ENCODE data around the gene MYO5B. TPM values are rescaled to one million over a fixed set of nuclear protein-coding genes. Genes with fewer than 3 reads are reported as not detected.

Gene MYO5B
- total and polyA plus RNA-seq, 8 donors: 9.0 to 25.5 (median 12.1) TPM

DNA sequence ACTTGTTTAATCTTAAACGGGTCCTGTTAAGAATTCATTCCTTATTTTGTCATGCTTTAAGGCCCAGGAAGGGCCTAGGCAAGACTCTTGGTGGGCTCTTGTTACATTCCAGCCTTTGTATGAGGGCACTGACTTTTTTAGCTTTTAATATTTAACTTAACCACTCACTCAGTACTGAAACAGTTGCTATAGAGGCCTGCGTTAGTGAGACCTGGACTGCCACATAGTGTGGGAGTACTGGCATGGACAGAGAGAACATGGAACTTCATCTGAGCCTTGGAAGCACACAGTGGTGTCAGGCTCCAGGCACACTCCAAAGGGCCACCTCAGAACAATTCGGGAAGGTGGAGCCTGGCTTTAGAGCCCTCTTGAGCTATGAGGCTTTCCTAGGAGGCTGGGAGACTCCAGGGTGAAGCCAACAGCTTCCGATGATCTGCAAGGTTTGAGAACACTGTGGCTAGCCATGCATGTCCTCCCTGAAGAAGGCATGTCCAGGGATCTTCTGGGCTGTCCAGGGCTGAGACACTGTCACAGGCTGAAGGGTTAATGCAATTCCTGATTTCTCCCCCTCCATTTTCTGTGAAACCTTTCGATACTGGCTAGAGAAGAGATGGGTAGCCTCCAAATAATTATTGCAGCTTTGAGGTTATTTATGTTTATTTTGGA lies 226.2 kb downstream of the MYO5B start:
- Histone ChIP-seq H3K36me3 (no peaks in the 10 kb centered on the region), H3K9me3 (no peaks in the 10 kb centered on the region), H3K4me1 (no peaks in the 10 kb centered on the region), H3K27ac (no peak overlapping the region), H3K4me3 (no peak overlapping the region), H3K27me3 (peaks cover 0 to 2% of the 10 kb centered on the region in 2 donors)
- TF ChIP-seq, protein P1, sequence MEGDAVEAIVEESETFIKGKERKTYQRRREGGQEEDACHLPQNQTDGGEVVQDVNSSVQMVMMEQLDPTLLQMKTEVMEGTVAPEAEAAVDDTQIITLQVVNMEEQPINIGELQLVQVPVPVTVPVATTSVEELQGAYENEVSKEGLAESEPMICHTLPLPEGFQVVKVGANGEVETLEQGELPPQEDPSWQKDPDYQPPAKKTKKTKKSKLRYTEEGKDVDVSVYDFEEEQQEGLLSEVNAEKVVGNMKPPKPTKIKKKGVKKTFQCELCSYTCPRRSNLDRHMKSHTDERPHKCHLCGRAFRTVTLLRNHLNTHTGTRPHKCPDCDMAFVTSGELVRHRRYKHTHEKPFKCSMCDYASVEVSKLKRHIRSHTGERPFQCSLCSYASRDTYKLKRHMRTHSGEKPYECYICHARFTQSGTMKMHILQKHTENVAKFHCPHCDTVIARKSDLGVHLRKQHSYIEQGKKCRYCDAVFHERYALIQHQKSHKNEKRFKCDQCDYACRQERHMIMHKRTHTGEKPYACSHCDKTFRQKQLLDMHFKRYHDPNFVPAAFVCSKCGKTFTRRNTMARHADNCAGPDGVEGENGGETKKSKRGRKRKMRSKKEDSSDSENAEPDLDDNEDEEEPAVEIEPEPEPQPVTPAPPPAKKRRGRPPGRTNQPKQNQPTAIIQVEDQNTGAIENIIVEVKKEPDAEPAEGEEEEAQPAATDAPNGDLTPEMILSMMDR (IDR thresholded peaks at IDR 0.05): no peak
- ATAC-seq (no peak), DNase-seq (no peak)
- intact Hi-C loops (cut with DNase I): no loop called here

DNA sequence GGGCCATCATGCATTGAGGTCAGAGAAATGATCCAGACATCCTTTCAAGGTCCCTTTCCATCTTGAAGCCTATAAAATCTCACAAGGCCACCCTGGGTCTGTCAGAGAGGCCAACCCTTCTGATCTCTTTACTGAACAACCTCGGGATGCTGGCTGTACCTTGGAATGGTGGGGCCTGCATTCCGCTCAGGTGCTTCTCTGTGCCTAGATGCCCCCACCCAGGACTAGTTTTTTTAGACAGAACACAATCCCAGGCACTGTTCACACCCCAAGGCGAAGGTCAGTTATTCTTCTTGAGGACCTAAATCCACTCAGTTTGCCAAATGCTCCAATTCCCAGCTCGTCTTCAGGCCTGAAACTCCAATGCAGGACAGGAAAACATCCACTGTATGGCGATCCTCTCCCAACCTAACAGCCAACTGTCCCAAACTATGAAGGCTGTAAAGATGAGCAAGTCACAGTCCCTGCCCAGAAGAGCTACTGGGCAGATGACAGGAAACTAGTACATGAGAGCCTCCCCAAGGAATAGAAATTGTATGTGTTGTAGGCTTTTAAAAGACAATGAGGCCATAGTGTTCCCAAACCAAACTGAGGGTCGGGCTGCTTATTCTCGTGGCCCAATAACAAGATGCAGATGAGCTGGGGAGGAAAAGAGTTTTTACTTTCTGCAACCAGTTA lies 227.2 kb downstream of the MYO5B start:
- TF ChIP-seq, protein P1 (IDR thresholded peaks at IDR 0.05): no peak
- Histone ChIP-seq H3K4me1 (no peaks in the 10 kb centered on the region), H3K36me3 (no peaks in the 10 kb centered on the region), H3K27ac (peak overlapping the region in 1 of 2 donors; percentile 5), H3K27me3 (peaks cover 0 to 4% of the 10 kb centered on the region in 2 donors), H3K4me3 (no peak overlapping the region), H3K9me3 (no peaks in the 10 kb centered on the region)
- intact Hi-C loops (cut with DNase I): no loop called here
- ATAC-seq: no peak
- DNase-seq: no peak

DNA sequence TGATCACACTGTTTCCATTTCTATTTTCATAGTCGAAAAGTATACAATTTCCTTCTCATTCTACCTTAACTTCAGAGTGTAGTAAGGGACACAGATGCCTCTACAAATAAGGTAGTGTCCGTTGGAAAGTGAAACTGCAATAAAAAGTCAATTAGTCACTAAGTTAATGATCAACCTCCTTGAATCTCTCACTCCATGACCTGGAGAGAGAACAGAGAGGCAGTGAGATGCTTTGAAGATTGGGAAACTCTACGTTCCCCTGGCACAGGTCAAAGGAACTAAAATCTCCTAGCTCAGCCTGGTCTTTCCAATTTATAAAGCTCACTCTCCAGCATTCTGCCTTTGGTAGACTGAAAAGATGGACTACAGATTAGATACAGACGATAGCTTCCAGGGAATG lies 227.8 kb downstream of the MYO5B start:
- intact Hi-C loops (cut with DNase I): no loop called here
- no peak for DNase-seq
- peak; percentile 86 for ATAC-seq

DNA sequence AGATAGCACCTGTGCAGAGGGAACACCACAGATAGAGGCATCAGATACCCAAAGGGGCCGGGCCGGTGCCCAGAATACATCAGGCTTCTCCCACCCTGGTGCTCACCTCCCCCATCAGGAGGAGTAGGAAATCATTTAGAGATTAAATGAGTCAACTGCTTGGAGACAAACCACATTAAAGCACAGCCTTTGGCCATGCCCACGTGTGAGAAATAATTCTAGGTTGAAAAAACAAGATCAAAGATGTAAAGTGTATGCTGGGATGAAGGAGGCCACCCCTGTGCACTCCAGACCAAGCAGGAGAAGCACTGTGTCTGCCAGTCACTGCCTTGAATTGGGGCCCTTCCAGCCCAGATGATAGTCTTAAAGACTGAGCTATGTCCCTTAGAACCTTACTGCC lies 228.9 kb downstream of the MYO5B start:
- Histone ChIP-seq H3K9me3 (no peaks in the 10 kb centered on the region), H3K4me3 (no peak overlapping the region), H3K36me3 (no peaks in the 10 kb centered on the region), H3K27ac (no peak overlapping the region), H3K27me3 (peaks cover 0 to 4% of the 10 kb centered on the region in 2 donors), H3K4me1 (no peaks in the 10 kb centered on the region)
- intact Hi-C loops (cut with DNase I): no loop called here
- ATAC-seq (no peak), DNase-seq (no peak)
- TF ChIP-seq, protein P1 (IDR thresholded peaks at IDR 0.05): no peak

More for the DNA sequence above, 227.8 kb downstream of the MYO5B start:
- Histone ChIP-seq H3K27me3 (peaks cover 0 to 4% of the 10 kb centered on the region in 2 donors), H3K27ac (no peak overlapping the region), H3K4me1 (no peaks in the 10 kb centered on the region), H3K4me3 (no peak overlapping the region), H3K9me3 (no peaks in the 10 kb centered on the region), H3K36me3 (no peaks in the 10 kb centered on the region)
- TF ChIP-seq, protein P1 (IDR thresholded peaks at IDR 0.05): no peak

DNA sequence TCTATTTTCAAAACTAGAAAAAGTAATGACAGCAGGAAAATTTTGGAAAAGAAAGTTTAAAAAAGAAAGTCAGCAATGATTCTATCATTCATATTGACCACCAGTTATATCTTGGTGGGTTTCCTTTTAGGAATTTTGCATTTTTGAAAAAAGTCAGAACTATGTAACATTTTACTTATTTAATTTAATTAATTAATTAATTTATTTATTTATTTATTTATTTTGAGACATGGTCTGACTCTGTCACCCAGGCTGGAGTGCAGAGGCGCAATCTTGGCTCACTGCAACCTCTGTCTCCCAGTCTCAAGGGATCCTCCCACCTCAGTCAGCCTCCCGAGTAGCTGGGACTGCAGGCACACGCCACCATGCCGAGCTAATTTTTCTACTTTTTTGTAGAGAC lies 231.7 kb downstream of the MYO5B start:
- no peak for ATAC-seq
- intact Hi-C loops (cut with DNase I): no loop called here
- no peaks in the 10 kb centered on the region for H3K36me3 ChIP-seq
- H3K27me3 ChIP-seq: peaks cover 0 to 4% of the 10 kb centered on the region in 2 donors
- no peaks in the 10 kb centered on the region for H3K4me1 ChIP-seq
- no peak overlapping the region for H3K27ac ChIP-seq
- H3K9me3 ChIP-seq: no peaks in the 10 kb centered on the region
- no peak overlapping the region for H3K4me3 ChIP-seq
- TF ChIP-seq, protein P1 (IDR thresholded peaks at IDR 0.05): no peak
- DNase-seq: no peak
